HFFc6 (cell line): ENCODE results near the gene FRMPD2. TPM values are rescaled to one million over a fixed set of nuclear protein-coding genes. Genes with fewer than 3 reads are reported as not detected.
"Not testable (repeated sequence)": the region's sequence is repeated elsewhere in the genome, so short reads cannot be mapped to it uniquely, and the experiment has no call there.

Experiments used
- DNase-seq: peaks from one replicate; pipeline ENCODE4 v3.0.0-alpha.2; 2018
- H3K27ac Mint-ChIP-seq: 2 replicates; pipeline ENCODE4 v1.8.0; 2020; ENCODE audit warnings: mild to moderate bottlenecking, mixed read lengths
- H3K27me3 Mint-ChIP-seq: 2 replicates; pipeline ENCODE4 v1.8.0; 2021; ENCODE audit warnings: mild to moderate bottlenecking, moderate library complexity, mixed read lengths; ENCODE audit not compliant: insufficient read depth
- H3K36me3 Mint-ChIP-seq: 2 replicates; pipeline ENCODE4 v1.8.0; 2021; ENCODE audit warnings: low read depth, mixed read lengths
- H3K4me1 Mint-ChIP-seq: 2 replicates; pipeline ENCODE4 v1.8.0; 2020; ENCODE audit warnings: low read depth, mixed read lengths
- H3K4me3 Mint-ChIP-seq: 2 replicates; pipeline ENCODE4 v1.8.0; 2020; ENCODE audit warnings: mild to moderate bottlenecking, moderate library complexity, mixed read lengths
- H3K9me3 Mint-ChIP-seq: 2 replicates; pipeline ENCODE4 v1.8.0; 2020; ENCODE audit warnings: mild to moderate bottlenecking, mixed read lengths
- CTCF ChIP-seq: fragments of 200-600 bp; sonication (generic); IDR thresholded peaks from 2 replicates; pipeline ENCODE4 v1.5.0; 2021; ENCODE audit warnings: antibody characterized with exemption, mild to moderate bottlenecking
- total RNA-seq, 6 experiments: library from RNA; stranded (reverse); fragmentation: NEBNext Ultra II Directional; extraction: Animal tissue kit (Norgen Biotek cat#: 25700); gene quantifications; 2 replicates in 1 of 6; 3 replicates in 5 of 6; pipeline ENCODE4 v1.2.3, GENCODE V29; 2021

Gene FRMPD2
- total RNA-seq, 6 experiments from 2014 or later: not detected

- Mint-ChIP-seq H3K4me1 (peaks cover 13% of the 10 kb centered on the region; the same call in 1 of the 2 replicates), H3K36me3 (no peaks in the 10 kb centered on the region), H3K9me3 (no peaks in the 10 kb centered on the region), H3K4me3 (no peak overlapping the region), H3K27me3 (peaks cover 29% of the 10 kb centered on the region), H3K27ac (no peak overlapping the region)
- TF ChIP-seq CTCF: no peak
- DNase-seq: no peak
Observed at GRCh38 chr10:48221814-48222213, 52.7 kb downstream of the FRMPD2 start.

GRCh38 chr10:48221031-48221430 is 53.5 kb downstream of the FRMPD2 start:
- H3K27ac Mint-ChIP-seq, H3K36me3 Mint-ChIP-seq, H3K9me3 Mint-ChIP-seq, DNase-seq, H3K4me3 Mint-ChIP-seq: not testable (repeated sequence)
- Mint-ChIP-seq H3K4me1 (peaks cover 13% of the 10 kb centered on the region; the same call in 1 of the 2 replicates), H3K27me3 (peaks cover 29% of the 10 kb centered on the region)

- no peak for DNase-seq
- H3K36me3 Mint-ChIP-seq: no peaks in the 10 kb centered on the region
- H3K27ac Mint-ChIP-seq: no peak overlapping the region
- no peak for TF ChIP-seq CTCF
- no peak overlapping the region for H3K4me3 Mint-ChIP-seq
- no peaks in the 10 kb centered on the region for H3K4me1 Mint-ChIP-seq
- H3K9me3 Mint-ChIP-seq: no peaks in the 10 kb centered on the region
- H3K27me3 Mint-ChIP-seq: peaks cover 25% of the 10 kb centered on the region
Observed at GRCh38 chr10:48219194-48219593, 55.3 kb downstream of the FRMPD2 start.

- no peak overlapping the region for H3K27ac Mint-ChIP-seq
- TF ChIP-seq CTCF: no peak
- H3K36me3 Mint-ChIP-seq: no peaks in the 10 kb centered on the region
- no peaks in the 10 kb centered on the region for H3K4me1 Mint-ChIP-seq
- peaks cover 30% of the 10 kb centered on the region for H3K27me3 Mint-ChIP-seq
- DNase-seq: no peak
- no peak overlapping the region for H3K4me3 Mint-ChIP-seq
- H3K9me3 Mint-ChIP-seq: no peaks in the 10 kb centered on the region
Observed at GRCh38 chr10:48216744-48217143, 57.8 kb downstream of the FRMPD2 start.

- no peak for DNase-seq
- no peak for TF ChIP-seq CTCF
- peaks cover 30% of the 10 kb centered on the region for H3K27me3 Mint-ChIP-seq
- H3K4me1 Mint-ChIP-seq: no peaks in the 10 kb centered on the region
- H3K9me3 Mint-ChIP-seq: no peaks in the 10 kb centered on the region
- H3K4me3 Mint-ChIP-seq: no peak overlapping the region
- no peaks in the 10 kb centered on the region for H3K36me3 Mint-ChIP-seq
- no peak overlapping the region for H3K27ac Mint-ChIP-seq
Observed at GRCh38 chr10:48216204-48216505, 58.3 kb downstream of the FRMPD2 start.

GRCh38 chr10:48215486-48216203 is 58.9 kb downstream of the FRMPD2 start:
- peak; percentile 84 for TF ChIP-seq CTCF
- H3K36me3 Mint-ChIP-seq: no peaks in the 10 kb centered on the region
- H3K27ac Mint-ChIP-seq: no peak overlapping the region
- peak; percentile 7 for DNase-seq
- H3K4me3 Mint-ChIP-seq: no peak overlapping the region
- no peaks in the 10 kb centered on the region for H3K4me1 Mint-ChIP-seq
- no peaks in the 10 kb centered on the region for H3K9me3 Mint-ChIP-seq
- peaks cover 30% of the 10 kb centered on the region for H3K27me3 Mint-ChIP-seq
